Kidney epithelial cell (primary cell): ENCODE data around the gene RPL10. TPM values are rescaled to one million over a fixed set of nuclear protein-coding genes. Genes with fewer than 3 reads are reported as not detected.

ENCODE experiments used
- DNase-seq: peaks from one replicate; pipeline ENCODE4 v3.0.0-alpha.2; 2010; ENCODE audit warnings: low read depth
- H3K27me3 ChIP-seq: 2 replicates; pipeline ENCODE4 v1.6.0; 2011; ENCODE audit warnings: low read length; ENCODE audit not compliant: control insufficient read depth, insufficient read depth
- H3K36me3 ChIP-seq: 2 replicates; pipeline ENCODE4 v1.5.1; 2011; ENCODE audit warnings: low read length; ENCODE audit not compliant: control insufficient read depth, insufficient read depth
- H3K4me3 ChIP-seq: 2 replicates; pipeline ENCODE4 v1.5.1; 2011; ENCODE audit warnings: low read depth, mild to moderate bottlenecking, control low read depth, low read length
- CTCF ChIP-seq: IDR thresholded peaks from 2 replicates; pipeline ENCODE4 v1.5.1; 2011; ENCODE audit warnings: mild to moderate bottlenecking, moderate library complexity, low read length, control low read depth, inconsistent platforms; ENCODE audit not compliant: insufficient read depth, poor library complexity, severe bottlenecking
- total RNA-seq: library from RNA; depleted of rRNA; stranded (reverse); fragments of >200 nt; gene quantifications from 2 replicates; pipeline ENCODE4 v1.2.3, GENCODE V29; 2015

Gene RPL10
- 8,307 and 11,298 TPM in 2 replicates for total RNA-seq

DNA sequence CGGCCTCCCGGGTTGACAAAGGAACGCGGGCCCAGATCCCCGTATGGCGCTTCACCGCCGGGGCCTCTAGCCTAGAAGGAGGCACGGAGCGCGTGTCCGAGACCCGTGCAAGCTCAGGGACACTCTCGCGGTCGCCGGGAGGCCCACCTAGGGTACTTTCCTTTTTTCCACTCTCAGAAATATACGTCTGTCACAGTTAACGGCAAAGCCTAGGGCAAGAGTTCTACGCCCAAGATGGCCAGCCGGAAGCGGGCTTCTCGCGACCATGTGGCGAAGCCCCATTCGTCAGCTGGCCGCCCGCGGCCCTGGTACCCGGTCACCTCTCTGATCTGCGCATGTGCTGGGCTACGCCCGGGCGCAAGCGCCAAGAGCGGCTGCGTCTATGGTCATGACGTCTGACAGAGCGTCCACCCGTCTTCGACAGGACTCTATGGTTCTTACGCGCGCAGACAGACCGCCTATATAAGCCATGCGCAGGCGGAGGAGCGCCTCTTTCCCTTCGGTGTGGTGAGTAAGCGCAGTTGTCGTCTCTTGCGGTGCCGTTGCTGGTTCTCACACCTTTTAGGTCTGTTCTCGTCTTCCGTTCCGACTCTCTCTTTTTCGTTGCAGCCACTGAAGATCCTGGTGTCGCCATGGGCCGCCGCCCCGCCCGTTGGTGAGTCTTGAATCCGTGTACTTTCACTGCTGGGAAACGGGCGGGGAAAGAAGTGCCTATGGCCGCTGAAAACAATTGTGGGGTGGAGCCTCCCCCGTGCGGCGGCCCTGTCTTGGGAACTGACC, at the start of gene RPL10:
RPL10 (plus strand) TSS at position 490 of the 780 bp plus-strand sequence; CDS start at position 633, 143 bp downstream.
- peak; percentile 71 for DNase-seq
- Histone ChIP-seq H3K27me3 (no peaks in the 10 kb centered on the region), H3K4me3 (peak within 1 kb of the TSS; percentile 96), H3K36me3 (peaks cover 2% of the 10 kb centered on the region)
- TF ChIP-seq CTCF, result no peak

GRCh38 chrX:154348646-154349358, 49.4 kb upstream of the RPL10 start:
- TF ChIP-seq CTCF, result no peak
- Histone ChIP-seq H3K27me3 (no peaks in the 10 kb centered on the region), H3K4me3 (no peak overlapping the region), H3K36me3 (no peaks in the 10 kb centered on the region)
- no peak for DNase-seq

GRCh38 chrX:154349359-154349935, 48.7 kb upstream of the RPL10 start:
- Histone ChIP-seq H3K27me3 (no peaks in the 10 kb centered on the region), H3K36me3 (no peaks in the 10 kb centered on the region), H3K4me3 (no peak overlapping the region)
- DNase-seq, result no peak
- TF ChIP-seq CTCF, result no peak

GRCh38 chrX:154349979-154350378, 48.2 kb upstream of the RPL10 start:
- Histone ChIP-seq H3K4me3 (no peak overlapping the region), H3K36me3 (no peaks in the 10 kb centered on the region), H3K27me3 (no peaks in the 10 kb centered on the region)
- TF ChIP-seq CTCF, result no peak
- DNase-seq, result no peak

- Histone ChIP-seq H3K4me3 (no peak overlapping the region), H3K36me3 (no peaks in the 10 kb centered on the region), H3K27me3 (no peaks in the 10 kb centered on the region)
- no peak for TF ChIP-seq CTCF
- no peak for DNase-seq
These were observed 47.6 kb upstream of the RPL10 start for GRCh38 chrX:154350429-154351182.
